HL-60 (cell line): ENCODE results near the gene LRBA.

ENCODE experiments used
- POLR2AphosphoS5 ChIP-seq: IDR thresholded peaks from 2 replicates; pipeline ENCODE4 v1.6.1; 2012; ENCODE audit warnings: low read depth
- SPI1 ChIP-seq: IDR thresholded peaks from 2 replicates; pipeline ENCODE4 v1.6.1; 2012; ENCODE audit warnings: low read depth, mild to moderate bottlenecking, borderline replicate concordance
- TF ChIP-seq, protein P1 (sequence below): IDR thresholded peaks from one replicate; pipeline ENCODE4 v1.5.1; 2011; ENCODE audit warnings: low read length, control low read depth, inconsistent platforms; ENCODE audit not compliant: insufficient read depth

DNA sequence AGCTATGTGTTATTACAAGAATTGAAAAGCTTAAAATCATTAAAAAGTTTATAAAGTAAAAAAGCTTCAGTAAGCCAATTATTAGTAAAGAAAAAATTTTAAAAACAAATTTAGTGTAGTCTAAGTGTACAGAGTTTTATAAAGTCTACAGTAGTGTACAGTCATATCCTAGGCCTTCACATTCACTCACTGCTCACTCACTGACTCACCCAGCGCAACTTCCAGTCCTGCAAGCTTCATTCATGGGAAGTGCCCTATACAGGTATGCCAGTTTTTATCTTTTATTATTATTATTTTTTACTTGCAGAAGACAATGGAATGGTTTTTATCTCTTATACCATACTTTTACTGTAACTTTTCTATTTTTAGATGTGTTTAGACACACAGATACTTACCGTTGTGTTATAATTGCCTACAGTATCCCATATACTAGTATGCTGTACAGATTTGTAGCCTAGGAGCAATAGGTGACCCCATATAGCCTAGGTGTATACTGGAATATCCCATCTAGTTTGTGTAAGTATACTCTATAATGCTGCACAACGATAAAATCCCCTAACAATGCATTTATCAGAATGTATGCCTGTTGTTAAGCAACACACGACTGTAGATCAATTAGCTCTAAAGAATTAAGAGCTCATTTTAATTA, 706.1 kb downstream of the LRBA start:
- TF ChIP-seq, protein P1, sequence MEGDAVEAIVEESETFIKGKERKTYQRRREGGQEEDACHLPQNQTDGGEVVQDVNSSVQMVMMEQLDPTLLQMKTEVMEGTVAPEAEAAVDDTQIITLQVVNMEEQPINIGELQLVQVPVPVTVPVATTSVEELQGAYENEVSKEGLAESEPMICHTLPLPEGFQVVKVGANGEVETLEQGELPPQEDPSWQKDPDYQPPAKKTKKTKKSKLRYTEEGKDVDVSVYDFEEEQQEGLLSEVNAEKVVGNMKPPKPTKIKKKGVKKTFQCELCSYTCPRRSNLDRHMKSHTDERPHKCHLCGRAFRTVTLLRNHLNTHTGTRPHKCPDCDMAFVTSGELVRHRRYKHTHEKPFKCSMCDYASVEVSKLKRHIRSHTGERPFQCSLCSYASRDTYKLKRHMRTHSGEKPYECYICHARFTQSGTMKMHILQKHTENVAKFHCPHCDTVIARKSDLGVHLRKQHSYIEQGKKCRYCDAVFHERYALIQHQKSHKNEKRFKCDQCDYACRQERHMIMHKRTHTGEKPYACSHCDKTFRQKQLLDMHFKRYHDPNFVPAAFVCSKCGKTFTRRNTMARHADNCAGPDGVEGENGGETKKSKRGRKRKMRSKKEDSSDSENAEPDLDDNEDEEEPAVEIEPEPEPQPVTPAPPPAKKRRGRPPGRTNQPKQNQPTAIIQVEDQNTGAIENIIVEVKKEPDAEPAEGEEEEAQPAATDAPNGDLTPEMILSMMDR: no peak
- TF ChIP-seq POLR2AphosphoS5 (no peak), SPI1 (no peak)
